SK-MEL-5 (cell line): ENCODE data around the gene WFDC10A. TPM values are rescaled to one million over a fixed set of nuclear protein-coding genes. Genes with fewer than 3 reads are reported as not detected.
A peak's percentile ranks its signal among the peaks of the same experiment; 100 is the strongest.
"Not testable (repeated sequence)": the region's sequence is repeated elsewhere in the genome, so short reads cannot be mapped to it uniquely, and the experiment has no call there.

Experiments used
- DNase-seq: peaks from one replicate; pipeline ENCODE4 v3.0.0-alpha.2; 2016; ENCODE audit warnings: low read depth, low spot score
- in situ Hi-C: cut with HindIII; loops from 2 replicates; pipeline ENCODE4 v1.10.0; 2016; ENCODE audit warnings: low sequenced_read_pairs, high pct_unique_total_duplicates, low pct_unique_long_range_greater_than_20kb
- polyA plus RNA-seq, 2 experiments: library from polyadenylated mRNA; depleted of rRNA; stranded (reverse); fragments of >200 nt; gene quantifications; 2 replicates each; pipeline ENCODE4 v1.2.3, GENCODE V29; 2015
- total RNA-seq: library from RNA; depleted of rRNA; stranded (reverse); fragments of >200 nt; shearing (Covaris generic); gene quantifications from 2 replicates; pipeline ENCODE4 v1.2.3, GENCODE V29; 2014; rRNA removed

WFDC10A gene
- not detected in 2 replicates for total RNA-seq
- polyA plus RNA-seq (2015; cell fraction: cytosol; rRNA removed), result not detected in 2 replicates
- not detected in 2 replicates for polyA plus RNA-seq (2015; cell fraction: nucleus; rRNA removed)

GRCh38 chr20:45629496-45630100, at the start of gene WFDC10A:
WFDC10A (plus strand) TSS chr20:45629739; CDS start chr20:45629814, 75 bp downstream.
- DNase-seq, result peak; percentile 93
- in situ Hi-C loops, result no loop called here

GRCh38 chr20:45581702-45582101, 47.8 kb upstream of the WFDC10A start:
- in situ Hi-C loops, result no loop called here

GRCh38 chr20:45583502-45583901, 46.0 kb upstream of the WFDC10A start:
- no peak for DNase-seq
- in situ Hi-C loops, result no loop called here

More at GRCh38 chr20:45581702-45582101, 47.8 kb upstream of the WFDC10A start:
- DNase-seq, result no peak

DNA sequence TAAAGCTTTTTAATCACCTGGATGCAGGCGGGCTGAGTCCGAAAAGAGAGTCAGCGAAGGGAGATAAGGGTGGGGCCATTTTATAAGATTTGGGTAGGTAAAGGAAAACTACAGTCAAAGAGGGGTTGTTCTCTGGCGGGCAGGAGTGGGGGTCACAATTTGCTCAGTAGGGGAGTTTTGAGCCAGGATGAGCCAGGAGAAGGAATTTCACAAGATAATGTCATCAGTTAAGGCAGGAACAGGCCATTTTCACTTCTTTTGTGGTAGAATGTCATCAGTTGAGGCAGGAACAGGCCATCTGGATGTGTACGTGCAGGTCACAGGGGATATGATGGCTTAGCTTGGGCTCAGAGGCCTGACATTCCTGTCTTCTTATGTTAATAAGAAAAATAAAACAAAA, 45.2 kb upstream of the WFDC10A start:
- in situ Hi-C loops, DNase-seq: not testable (repeated sequence)

GRCh38 chr20:45585986-45586385, 43.6 kb upstream of the WFDC10A start:
- DNase-seq, in situ Hi-C loops: not testable (repeated sequence)

GRCh38 chr20:45588800-45589199, 40.7 kb upstream of the WFDC10A start:
- in situ Hi-C loops, result no loop called here
- DNase-seq, result no peak

DNA sequence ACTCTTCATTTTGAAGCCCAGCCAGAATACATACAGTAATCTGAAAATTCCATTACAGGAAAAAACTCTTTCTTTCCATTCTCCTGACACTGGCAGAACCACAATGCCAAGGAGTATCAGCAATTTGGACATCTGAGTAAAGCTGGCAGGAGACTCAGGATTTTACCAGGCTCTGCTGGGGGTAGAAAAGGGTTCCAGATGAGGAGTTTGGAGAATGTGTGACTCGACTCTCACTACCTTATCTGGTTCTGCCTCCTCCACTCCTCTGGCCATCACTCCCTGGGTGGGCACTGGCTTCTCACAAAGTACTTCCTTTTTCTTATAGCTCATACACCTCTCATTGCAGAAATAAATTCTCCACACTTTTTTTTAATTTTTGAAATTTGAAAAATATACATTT, 39.8 kb upstream of the WFDC10A start:
- no peak for DNase-seq
- in situ Hi-C loops, result no loop called here

DNA sequence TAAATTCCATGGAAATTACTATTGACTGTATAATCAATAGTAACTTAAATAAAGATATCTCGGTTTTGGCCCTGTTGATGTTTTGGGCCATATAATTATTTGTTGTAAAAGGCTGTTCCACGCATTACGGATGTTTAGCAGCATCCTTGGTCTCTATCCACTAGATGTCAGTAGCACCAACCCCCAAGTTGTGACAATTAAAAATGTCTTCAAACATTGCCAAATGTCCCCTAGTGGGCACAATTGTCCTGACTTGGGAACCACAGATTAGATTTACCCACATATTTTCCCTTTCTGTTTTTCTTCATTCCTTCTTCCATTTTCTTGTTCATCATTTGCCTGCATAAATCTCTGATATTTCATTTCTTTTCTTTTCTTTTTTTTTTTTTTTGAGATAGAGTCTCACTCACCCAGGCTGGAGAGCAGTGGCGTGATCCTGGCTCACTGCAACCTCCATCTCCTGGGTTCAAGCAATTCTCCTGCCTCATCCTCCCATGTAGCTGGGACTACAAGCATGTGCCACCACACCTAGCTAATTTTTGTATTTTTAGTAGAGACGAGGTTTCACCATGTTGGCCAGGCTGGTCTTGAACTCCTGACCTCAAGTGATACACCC, 36.9 kb upstream of the WFDC10A start:
- in situ Hi-C loops, result no loop called here
- peak; percentile 80 for DNase-seq

DNA sequence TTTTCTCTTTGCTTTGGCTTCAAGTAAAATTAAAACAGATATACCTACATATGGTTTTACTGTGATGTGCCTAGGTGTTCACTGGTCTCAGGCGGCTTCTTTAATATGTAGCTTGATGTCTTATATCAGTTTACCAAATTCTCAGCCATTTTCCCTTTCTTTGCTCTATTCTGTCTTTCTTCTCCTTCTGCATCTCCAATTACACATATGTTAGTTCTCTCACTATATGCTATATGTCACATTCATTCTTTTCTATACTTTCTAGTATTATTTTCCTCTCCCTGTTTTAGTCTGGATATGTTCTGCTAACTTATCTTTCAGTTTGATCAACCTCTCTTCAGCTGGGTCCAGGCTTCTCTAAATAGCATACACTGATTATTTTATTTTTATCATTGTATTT, 36.0 kb upstream of the WFDC10A start:
- in situ Hi-C loops, result no loop called here

DNA sequence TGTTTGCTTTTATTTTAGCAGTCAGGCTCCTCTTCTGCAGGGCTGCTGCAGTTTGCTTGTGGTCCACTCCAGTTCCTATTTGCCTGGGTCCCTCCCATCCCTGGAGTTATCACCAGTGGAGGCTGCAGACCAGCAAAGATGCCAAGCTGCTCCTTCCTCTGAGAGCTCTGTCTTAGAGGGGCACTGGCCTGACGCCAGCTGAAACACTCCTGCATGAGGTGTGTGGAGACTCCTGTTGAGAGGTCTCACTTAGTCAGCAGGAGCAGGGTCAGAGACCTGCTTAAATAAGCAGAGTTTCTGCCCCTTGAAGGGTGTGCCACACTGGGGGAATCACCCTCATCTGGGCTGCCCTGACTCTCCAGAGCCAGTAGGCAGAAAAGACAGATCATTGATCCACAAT, 34.3 kb upstream of the WFDC10A start:
- DNase-seq, result no peak
- in situ Hi-C loops, result no loop called here

More for the DNA sequence above, 36.0 kb upstream of the WFDC10A start:
- no peak for DNase-seq

GRCh38 chr20:45607810-45608209, 21.7 kb upstream of the WFDC10A start:
- DNase-seq, result no peak
- in situ Hi-C loops, result no loop called here

GRCh38 chr20:45611054-45611453, 18.5 kb upstream of the WFDC10A start:
- in situ Hi-C loops, result no loop called here
- peak; percentile 17 for DNase-seq

- DNase-seq, result no peak
- in situ Hi-C loops, result no loop called here
These were observed 17.2 kb upstream of the WFDC10A start for GRCh38 chr20:45612314-45612713.

- in situ Hi-C loops, result no loop called here
- DNase-seq, result no peak
These were observed 11.9 kb upstream of the WFDC10A start for GRCh38 chr20:45617591-45617990.

DNA sequence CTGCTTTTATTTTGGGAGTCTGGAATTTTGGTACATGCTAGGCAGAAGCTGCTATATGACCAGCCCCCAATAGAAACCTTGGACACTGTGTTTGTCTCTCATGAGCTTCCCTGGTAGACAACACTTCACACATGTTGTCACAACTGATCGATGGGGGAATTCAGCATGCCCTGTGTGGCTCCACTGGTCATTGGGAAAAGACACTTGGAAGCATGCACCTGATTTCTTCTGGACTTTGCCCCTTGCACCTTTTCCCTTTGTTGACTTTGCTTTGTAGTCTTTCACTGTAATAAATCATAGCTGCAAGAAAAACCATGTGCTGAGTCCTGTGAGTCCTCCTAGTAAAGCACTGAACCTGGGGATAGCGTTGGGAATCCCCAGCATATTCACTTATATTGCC, 7.9 kb upstream of the WFDC10A start:
- in situ Hi-C loops, result no loop called here
- no peak for DNase-seq

DNA sequence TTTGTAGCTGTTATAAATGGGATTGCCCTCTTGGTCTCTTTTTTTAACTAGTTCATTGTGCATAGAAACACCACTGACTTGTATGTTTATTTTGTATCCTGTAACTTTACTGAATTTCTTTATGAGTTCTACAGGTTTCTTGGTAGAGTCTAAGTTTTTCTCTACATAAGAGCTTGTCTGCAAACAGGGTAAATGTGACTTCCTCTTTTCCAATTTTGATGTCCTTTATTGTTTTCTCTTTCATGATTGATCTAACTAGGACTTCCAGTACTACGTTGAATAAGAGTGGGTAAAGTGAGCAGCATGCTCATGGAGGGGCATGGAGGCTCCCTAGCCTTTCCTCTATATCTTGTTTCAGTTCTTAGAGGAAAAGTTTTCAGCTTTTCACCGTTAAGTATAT, 3.0 kb upstream of the WFDC10A start:
- no peak for DNase-seq
- in situ Hi-C loops, result no loop called here

DNA sequence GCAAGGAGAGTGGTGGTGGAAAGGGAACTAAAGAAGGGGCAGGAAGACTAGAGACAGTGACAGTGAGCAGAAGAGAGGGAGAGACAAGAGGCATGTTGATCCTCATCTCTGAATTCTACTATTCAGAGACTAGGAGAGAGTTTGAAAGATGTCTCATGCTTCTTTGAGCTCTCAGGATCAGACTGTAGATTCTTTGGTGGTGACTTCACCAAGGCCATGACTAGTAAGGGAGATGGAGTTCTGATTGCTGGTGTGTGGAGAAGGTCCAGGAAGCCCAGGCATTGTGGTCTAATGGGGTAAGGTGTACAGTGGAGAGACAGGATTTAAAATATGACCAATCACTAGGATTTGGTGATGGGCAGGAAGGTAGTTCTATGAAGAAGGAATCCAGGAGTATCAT, 832 bp downstream of the WFDC10A start:
- no peak for DNase-seq
- in situ Hi-C loops, result no loop called here

- in situ Hi-C loops, result no loop called here
- no peak for DNase-seq
These were observed 1.6 kb downstream of the WFDC10A start, which contains the start of gene WFDC9 for GRCh38 chr20:45631184-45631583. WFDC9 (minus strand) TSS chr20:45631284; CDS start chr20:45610181, 21,103 bp downstream.

DNA sequence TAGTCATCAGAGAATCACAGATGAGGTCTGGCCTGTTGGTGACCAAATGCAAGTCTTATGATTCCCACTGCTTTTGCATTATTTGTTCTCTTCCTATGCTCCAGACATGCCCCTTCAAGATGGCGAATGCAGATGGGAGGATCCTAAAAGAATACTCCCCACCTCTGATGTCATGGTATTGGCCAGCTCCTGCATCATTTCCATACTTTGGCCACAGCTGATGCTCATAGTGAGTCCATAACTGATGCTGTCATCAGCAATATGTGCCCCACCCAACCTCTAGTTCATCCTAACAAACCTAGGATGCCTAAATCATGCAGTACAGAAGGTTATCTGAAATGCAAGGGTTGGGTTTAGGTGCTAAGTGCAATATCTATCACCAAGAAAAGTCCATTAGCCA, 7.0 kb downstream of the WFDC10A start:
- DNase-seq, result no peak
- in situ Hi-C loops, result no loop called here
